ENCODE measurements around the gene HIF1A. TPM values are rescaled to one million over a fixed set of nuclear protein-coding genes. Genes with fewer than 3 reads are reported as not detected.

HIF1A gene
- total and polyA plus RNA-seq, 2 of the 13 experiments (the other 11 are each of a cell fraction or from before 2014, with no cell fraction given): 41.0 to 126 TPM

GRCh38 chr14:61739133-61739532 lies 43.8 kb downstream of the HIF1A start:
- no peaks in the 10 kb centered on the region for H3K79me2 ChIP-seq (ENCODE audit: insufficient read depth, low read length)
- DNase-seq (ENCODE audit: low spot score) (no peak), ATAC-seq (no peak), FAIRE-seq (no peak)
- intact Hi-C loops (cut with micrococcal nuclease; ENCODE audit: unreplicated experiment) (no loop called here), in situ Hi-C loops (cut with HindIII; ENCODE audit: extremely low pct_ligation_motif_present, low pct_unique_long_range_greater_than_20kb) (no loop called here)
- no peaks in the 10 kb centered on the region for H4K20me1 ChIP-seq (ENCODE audit: insufficient read depth, low read length)
- POLR2A ChIA-PET: no interaction called here
- H3K4me2 ChIP-seq (ENCODE audit: low read depth, low read length): no peak overlapping the region
- no peak overlapping the region for H3K9ac ChIP-seq (ENCODE audit: insufficient read depth, low read depth, low read length)
- TF ChIP-seq POGZ (CRISPR knock-in tag; IDR thresholded peaks at IDR 0.05) (no peak), POLR2G (IDR thresholded peaks at IDR 0.05; ENCODE audit: low read depth, low read length) (no peak), SETDB1 (CRISPR knock-in tag; IDR thresholded peaks at IDR 0.05; ENCODE audit: borderline replicate concordance) (no peak), ARHGAP35 (CRISPR knock-in tag; IDR thresholded peaks at IDR 0.05; ENCODE audit: borderline replicate concordance) (no peak), HMG20A (CRISPR knock-in tag; IDR thresholded peaks at IDR 0.05; ENCODE audit: borderline replicate concordance) (no peak), ASH2L (IDR thresholded peaks at IDR 0.05; ENCODE audit: insufficient read length, low read depth, low read length) (no peak), CBFB (CRISPR knock-in tag; IDR thresholded peaks at IDR 0.05) (no peak)
- TF ChIP-seq, protein P1, sequence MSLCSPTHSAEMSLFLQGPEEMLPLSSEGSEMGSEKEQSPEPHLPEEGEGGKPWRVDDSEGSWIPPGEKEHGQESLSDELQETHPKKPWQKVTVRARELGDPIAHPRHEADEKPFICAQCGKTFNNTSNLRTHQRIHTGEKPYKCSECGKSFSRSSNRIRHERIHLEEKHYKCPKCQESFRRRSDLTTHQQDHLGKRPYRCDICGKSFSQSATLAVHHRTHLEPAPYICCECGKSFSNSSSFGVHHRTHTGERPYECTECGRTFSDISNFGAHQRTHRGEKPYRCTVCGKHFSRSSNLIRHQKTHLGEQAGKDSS (CRISPR knock-in tag; IDR thresholded peaks at IDR 0.05; ENCODE audit: borderline replicate concordance, low read depth): no peak
- TSS peak; percentile 23 for BruUV-seq (replicated peaks)
- H2AFZ ChIP-seq (ENCODE audit: low read length): no peak overlapping the region
- no peaks in the 10 kb centered on the region for H3K4me1 ChIP-seq (ENCODE audit: insufficient read depth, low read length)
- no peak overlapping the region for H3K27ac ChIP-seq (ENCODE audit: extremely low read length, insufficient read depth, low read length)
- H3K36me3 ChIP-seq (replicated peaks in 1 of 2; ENCODE audit: control insufficient read depth in 1 of 2, insufficient read depth in 2 of 2, low read length in 2 of 2): peaks cover 19 to 80% of the 10 kb centered on the region in 2 experiments
- H3K9me3 ChIP-seq (ENCODE audit: low read length): no peaks in the 10 kb centered on the region
- no peaks in the 10 kb centered on the region for H3K27me3 ChIP-seq (ENCODE audit: control insufficient read depth in 1 of 2, insufficient read depth in 2 of 2, low read length in 2 of 2)
- no peak overlapping the region for H3K4me3 ChIP-seq (replicated peaks in 1 of 3; ENCODE audit: insufficient read depth in 1 of 3, low read depth in 2 of 3, low read length in 3 of 3)
- CTCF ChIA-PET (ENCODE audit: low intra/inter-chr PET ratio, low total read pairs): no interaction called here

GRCh38 chr14:61742371-61742770 lies 47.1 kb downstream of the HIF1A start:
- H3K4me2 ChIP-seq (ENCODE audit: low read depth, low read length): no peak overlapping the region
- H3K36me3 ChIP-seq (replicated peaks in 1 of 2; ENCODE audit: control insufficient read depth in 1 of 2, insufficient read depth in 2 of 2, low read length in 2 of 2): peaks cover 11 to 81% of the 10 kb centered on the region in 2 experiments
- DNase-seq (ENCODE audit: low spot score) (no peak), FAIRE-seq (no peak), ATAC-seq (no peak)
- 99% methylated on average over 6 of the region's 6 CpGs for WGBS (ENCODE audit: low lambda C conversion rate)
- H3K79me2 ChIP-seq (ENCODE audit: insufficient read depth, low read length): no peaks in the 10 kb centered on the region
- no peak overlapping the region for H3K9ac ChIP-seq (ENCODE audit: insufficient read depth, low read depth, low read length)
- H3K4me1 ChIP-seq (ENCODE audit: insufficient read depth, low read length): no peaks in the 10 kb centered on the region
- CTCF ChIA-PET (ENCODE audit: low intra/inter-chr PET ratio, low total read pairs): no interaction called here
- intact Hi-C loops (cut with micrococcal nuclease; ENCODE audit: unreplicated experiment) (no loop called here), in situ Hi-C loops (cut with HindIII; ENCODE audit: extremely low pct_ligation_motif_present, low pct_unique_long_range_greater_than_20kb) (no loop called here)
- no peaks in the 10 kb centered on the region for H3K9me3 ChIP-seq (ENCODE audit: low read length)
- H3K27me3 ChIP-seq (ENCODE audit: control insufficient read depth in 1 of 2, insufficient read depth in 2 of 2, low read length in 2 of 2): no peaks in the 10 kb centered on the region
- POLR2A ChIA-PET: interaction anchor here (1.2 kb wide), 1 partner anchor 20 kb away, joined by 5 read pairs; the partner anchor contains the start of gene SNAPC1
- H3K27ac ChIP-seq (ENCODE audit: extremely low read length, insufficient read depth, low read length): no peak overlapping the region
- H2AFZ ChIP-seq (ENCODE audit: low read length): no peak overlapping the region
- H4K20me1 ChIP-seq (ENCODE audit: insufficient read depth, low read length): no peaks in the 10 kb centered on the region
- no TSS peak for BruUV-seq (replicated peaks)
- H3K4me3 ChIP-seq (replicated peaks in 1 of 3; ENCODE audit: insufficient read depth in 1 of 3, low read depth in 2 of 3, low read length in 3 of 3): no peak overlapping the region
- TF ChIP-seq ZNF556 (CRISPR knock-in tag; IDR thresholded peaks at IDR 0.05; ENCODE audit: borderline replicate concordance) (no peak), ZIK1 (CRISPR knock-in tag; IDR thresholded peaks at IDR 0.05; ENCODE audit: borderline replicate concordance, low read depth) (no peak), ZHX1 (CRISPR knock-in tag; IDR thresholded peaks at IDR 0.05; ENCODE audit: low read depth) (no peak), RBM22 (optimal IDR thresholded peaks at IDR 0.05; ENCODE audit: low read length) (peak; percentile 38)
- TF ChIP-seq, protein P2, sequence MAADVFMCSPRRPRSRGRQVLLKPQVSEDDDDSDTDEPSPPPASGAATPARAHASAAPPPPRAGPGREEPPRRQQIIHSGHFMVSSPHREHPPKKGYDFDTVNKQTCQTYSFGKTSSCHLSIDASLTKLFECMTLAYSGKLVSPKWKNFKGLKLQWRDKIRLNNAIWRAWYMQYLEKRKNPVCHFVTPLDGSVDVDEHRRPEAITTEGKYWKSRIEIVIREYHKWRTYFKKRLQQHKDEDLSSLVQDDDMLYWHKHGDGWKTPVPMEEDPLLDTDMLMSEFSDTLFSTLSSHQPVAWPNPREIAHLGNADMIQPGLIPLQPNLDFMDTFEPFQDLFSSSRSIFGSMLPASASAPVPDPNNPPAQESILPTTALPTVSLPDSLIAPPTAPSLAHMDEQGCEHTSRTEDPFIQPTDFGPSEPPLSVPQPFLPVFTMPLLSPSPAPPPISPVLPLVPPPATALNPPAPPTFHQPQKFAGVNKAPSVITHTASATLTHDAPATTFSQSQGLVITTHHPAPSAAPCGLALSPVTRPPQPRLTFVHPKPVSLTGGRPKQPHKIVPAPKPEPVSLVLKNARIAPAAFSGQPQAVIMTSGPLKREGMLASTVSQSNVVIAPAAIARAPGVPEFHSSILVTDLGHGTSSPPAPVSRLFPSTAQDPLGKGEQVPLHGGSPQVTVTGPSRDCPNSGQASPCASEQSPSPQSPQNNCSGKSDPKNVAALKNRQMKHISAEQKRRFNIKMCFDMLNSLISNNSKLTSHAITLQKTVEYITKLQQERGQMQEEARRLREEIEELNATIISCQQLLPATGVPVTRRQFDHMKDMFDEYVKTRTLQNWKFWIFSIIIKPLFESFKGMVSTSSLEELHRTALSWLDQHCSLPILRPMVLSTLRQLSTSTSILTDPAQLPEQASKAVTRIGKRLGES (CRISPR knock-in tag; IDR thresholded peaks at IDR 0.05; ENCODE audit: borderline replicate concordance): no peak

Data from HepG2 (cell line).